Measurements from ENCODE around the gene RNF17. TPM values are rescaled to one million over a fixed set of nuclear protein-coding genes. Genes with fewer than 3 reads are reported as not detected.

The RNF17 gene
- total and polyA plus RNA-seq, 10 of the 15 experiments (the other 5 are each of a cell fraction or from before 2014, with no cell fraction given): not detected

- H3K36me3 ChIP-seq (ENCODE audit: control insufficient read depth in 2 of 2, insufficient read depth in 2 of 2, low read length in 1 of 2): no peaks in the 10 kb centered on the region
- H3K79me2 ChIP-seq (ENCODE audit: control insufficient read depth, insufficient read depth, low read length): no peaks in the 10 kb centered on the region
- BruUV-seq (replicated peaks): no TSS peak
- peaks cover 0 to 2% of the 10 kb centered on the region in 2 experiments; a peak in 1 of 4 replicates for H3K27me3 ChIP-seq (replicated peaks in 1 of 2; ENCODE audit: control insufficient read depth in 2 of 2, insufficient read depth in 2 of 2, low read length in 1 of 2)
- CTCF ChIA-PET: interaction anchor here (1.1 kb wide), 1 partner anchor 47 kb away, joined by 3 read pairs; no protein-coding TSS in a partner anchor
- SMC1A ChIA-PET (ENCODE audit: uncharacterized antibody, unreplicated experiment): interaction anchor here (1.1 kb wide), 1 partner anchor 108 kb away, joined by 3 read pairs; no protein-coding TSS in a partner anchor
- ATAC-seq: no peak
- 56% methylated on average over 10 of the region's 10 CpGs for WGBS (ENCODE audit: insufficient coverage, insufficient replicate concordance, low lambda C conversion rate, missing lambda C conversion rate)
- in situ Hi-C loops (cut with MboI): no loop called here
- no peak overlapping the region for H2AFZ ChIP-seq (ENCODE audit: control insufficient read depth, low read depth, low read length)
- no peak for FAIRE-seq
- RAD21 ChIA-PET (ENCODE audit: unreplicated experiment): no interaction called here
- no peak overlapping the region for H3K27ac ChIP-seq (ENCODE audit: control insufficient read depth, insufficient read depth)
- no peaks in the 10 kb centered on the region for H4K20me1 ChIP-seq (ENCODE audit: control insufficient read depth, insufficient read depth)
- TF ChIP-seq DPF2 (IDR thresholded peaks at IDR 0.05) (no peak), SUZ12 (IDR thresholded peaks at IDR 0.05; ENCODE audit: unreplicated experiment) (no peak), BCL3 (IDR thresholded peaks at IDR 0.05; ENCODE audit: borderline replicate concordance, insufficient read depth, low read depth, low read length, poor library complexity, severe bottlenecking) (peak; percentile 30)
- H3K4me3 ChIP-seq: no peak overlapping the region
- no peak overlapping the region for H3K4me2 ChIP-seq (ENCODE audit: control insufficient read depth, insufficient read depth)
- H3K9me3 ChIP-seq (replicated peaks; ENCODE audit: control insufficient read depth, insufficient read depth, low read length): no peaks in the 10 kb centered on the region
- intact Hi-C loops (cut with micrococcal nuclease; ENCODE audit: unreplicated experiment): no loop called here
- no peaks in the 10 kb centered on the region for H3K4me1 ChIP-seq (ENCODE audit: control insufficient read depth, insufficient read depth, low read length)
- no peak for DNase-seq (ENCODE audit: low read depth, low spot score)
- no peak overlapping the region for H3K9ac ChIP-seq (ENCODE audit: control insufficient read depth, insufficient read depth, low read length)
- POLR2A ChIA-PET: no interaction called here
These were observed 38.1 kb downstream of the RNF17 start for GRCh38 chr13:24802074-24802473.

DNA sequence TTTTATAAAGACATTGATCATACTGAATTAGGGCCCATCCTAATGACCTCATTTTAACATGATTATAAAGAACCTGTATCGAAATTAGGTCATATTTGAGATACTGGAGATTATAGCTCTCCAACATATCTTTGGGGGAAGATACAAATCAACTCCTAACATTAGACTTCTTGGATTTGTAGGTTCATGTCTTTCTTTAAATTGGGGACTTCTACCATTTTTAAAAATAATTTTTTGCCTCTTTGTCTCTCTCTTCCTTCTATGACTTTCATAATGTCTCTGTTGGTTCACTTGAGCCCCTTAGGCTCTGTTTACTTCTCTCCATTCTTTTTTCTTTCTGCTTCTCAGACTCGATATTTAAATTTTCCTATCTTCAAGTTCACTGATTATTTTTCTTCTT, 57.2 kb downstream of the RNF17 start:
- no peaks in the 10 kb centered on the region for H3K27me3 ChIP-seq (replicated peaks in 1 of 2; ENCODE audit: control insufficient read depth in 2 of 2, insufficient read depth in 2 of 2, low read length in 1 of 2)
- no peak for TF ChIP-seq ATF3 (IDR thresholded peaks at IDR 0.05; ENCODE audit: borderline replicate concordance, extremely low read depth, low read depth, low read length)
- TF ChIP-seq NR2F1 (conservative IDR thresholded peaks at IDR 0.05): no peak
- TF ChIP-seq DPF2 (IDR thresholded peaks at IDR 0.05): no peak
- no peak for TF ChIP-seq TCF7 (IDR thresholded peaks at IDR 0.05; ENCODE audit: borderline replicate concordance)
- TF ChIP-seq NFIC (IDR thresholded peaks at IDR 0.05; ENCODE audit: low read depth, low read length): no peak
- TF ChIP-seq RBBP5 (conservative IDR thresholded peaks at IDR 0.05): no peak
- H3K4me2 ChIP-seq (ENCODE audit: control insufficient read depth, insufficient read depth): no peak overlapping the region
- no peak for DNase-seq (ENCODE audit: low read depth, low spot score)
- RAD21 ChIA-PET (ENCODE audit: unreplicated experiment): no interaction called here
- no peaks in the 10 kb centered on the region for H3K36me3 ChIP-seq (ENCODE audit: control insufficient read depth in 2 of 2, insufficient read depth in 2 of 2, low read length in 1 of 2)
- no peak overlapping the region for H3K9ac ChIP-seq (ENCODE audit: control insufficient read depth, insufficient read depth, low read length)
- CTCF ChIA-PET: no interaction called here
- ATAC-seq: no peak
- POLR2A ChIA-PET: no interaction called here
- SMC1A ChIA-PET (ENCODE audit: uncharacterized antibody, unreplicated experiment): interaction anchor here (1.5 kb wide), 1 partner anchor 20 kb away, joined by 3 read pairs; no protein-coding TSS in a partner anchor
- FAIRE-seq: no peak
- no TSS peak for BruUV-seq (replicated peaks)
- 43% methylated on average over 2 of the region's 2 CpGs for WGBS (ENCODE audit: insufficient coverage, insufficient replicate concordance, low lambda C conversion rate, missing lambda C conversion rate)
- H3K4me3 ChIP-seq: no peak overlapping the region
- intact Hi-C loops (cut with micrococcal nuclease; ENCODE audit: unreplicated experiment) (no loop called here), in situ Hi-C loops (cut with MboI) (no loop called here)
- no peaks in the 10 kb centered on the region for H3K79me2 ChIP-seq (ENCODE audit: control insufficient read depth, insufficient read depth, low read length)
- H2AFZ ChIP-seq (ENCODE audit: control insufficient read depth, low read depth, low read length): no peak overlapping the region
- H3K27ac ChIP-seq (ENCODE audit: control insufficient read depth, insufficient read depth): no peak overlapping the region
- H4K20me1 ChIP-seq (ENCODE audit: control insufficient read depth, insufficient read depth): no peaks in the 10 kb centered on the region
- peaks cover 20% of the 10 kb centered on the region for H3K4me1 ChIP-seq (ENCODE audit: control insufficient read depth, insufficient read depth, low read length)
- H3K9me3 ChIP-seq (replicated peaks; ENCODE audit: control insufficient read depth, insufficient read depth, low read length): no peaks in the 10 kb centered on the region

All from GM12878 (cell line).